HEK293 (cell line): ENCODE results near the gene SENP1.
A peak's percentile ranks its signal among the peaks of the same experiment; 100 is the strongest.

Experiments
- GLIS2 ChIP-seq: fragments of 450-650 bp; formaldehyde crosslinking; IDR thresholded peaks from 2 replicates; pipeline ENCODE4 v1.5.1; 2016; ENCODE audit warnings: missing biosample characterization, missing genetic modification characterization
- HOXA7 ChIP-seq: sonication (generic); formaldehyde crosslinking; IDR thresholded peaks from 2 replicates; pipeline ENCODE4 v1.8.1; 2022; ENCODE audit warnings: missing genetic modification reagents, borderline replicate concordance
- KLF1 ChIP-seq: fragments of 450-650 bp; formaldehyde crosslinking; IDR thresholded peaks from 2 replicates; pipeline ENCODE4 v1.5.1; 2016; ENCODE audit warnings: missing biosample characterization, missing genetic modification characterization
- KLF16 ChIP-seq: fragments of 450-650 bp; formaldehyde crosslinking; IDR thresholded peaks from 2 replicates; pipeline ENCODE4 v1.5.1; 2017; ENCODE audit warnings: missing biosample characterization, missing genetic modification characterization
- YY1 ChIP-seq: fragments of 450-650 bp; formaldehyde crosslinking; IDR thresholded peaks from 2 replicates; pipeline ENCODE4 v1.5.1; 2018; ENCODE audit warnings: missing biosample characterization, missing genetic modification characterization
- ZBTB20 ChIP-seq: fragments of 450-650 bp; formaldehyde crosslinking; IDR thresholded peaks from 2 replicates; pipeline ENCODE4 v1.5.1; 2016; ENCODE audit warnings: missing biosample characterization, missing genetic modification characterization
- ZNF10 ChIP-seq: fragments of 450-650 bp; formaldehyde crosslinking; IDR thresholded peaks from 2 replicates; pipeline ENCODE4 v1.5.1; 2017; ENCODE audit warnings: missing biosample characterization, missing genetic modification characterization
- ZNF146 ChIP-seq: fragments of 450-650 bp; formaldehyde crosslinking; IDR thresholded peaks from 2 replicates; pipeline ENCODE4 v1.5.1; 2016; ENCODE audit warnings: missing biosample characterization, missing genetic modification characterization
- ZNF16 ChIP-seq: fragments of 450-650 bp; formaldehyde crosslinking; IDR thresholded peaks from 2 replicates; pipeline ENCODE4 v1.5.1; 2016; ENCODE audit warnings: low read depth, missing biosample characterization, missing genetic modification characterization
- ZNF174 ChIP-seq: fragments of 450-650 bp; formaldehyde crosslinking; IDR thresholded peaks from 2 replicates; pipeline ENCODE4 v1.5.0; 2017; ENCODE audit warnings: missing biosample characterization, mild to moderate bottlenecking, missing genetic modification characterization
- ZNF202 ChIP-seq: fragments of 450-650 bp; formaldehyde crosslinking; IDR thresholded peaks from 2 replicates; pipeline ENCODE4 v1.5.1; 2016; ENCODE audit warnings: missing biosample characterization, missing genetic modification characterization, borderline replicate concordance
- ZNF214 ChIP-seq: fragments of 450-650 bp; formaldehyde crosslinking; IDR thresholded peaks from 2 replicates; pipeline ENCODE4 v1.5.1; 2017; ENCODE audit warnings: missing biosample characterization, mild to moderate bottlenecking, missing genetic modification characterization, borderline replicate concordance
- ZNF223 ChIP-seq: fragments of 450-650 bp; formaldehyde crosslinking; IDR thresholded peaks from 2 replicates; pipeline ENCODE4 v1.5.1; 2016; ENCODE audit warnings: missing biosample characterization, missing genetic modification characterization
- ZNF324 ChIP-seq: fragments of 450-650 bp; formaldehyde crosslinking; IDR thresholded peaks from 2 replicates; pipeline ENCODE4 v1.5.1; 2016; ENCODE audit warnings: missing biosample characterization, missing genetic modification characterization
- ZNF391 ChIP-seq: fragments of 450-650 bp; formaldehyde crosslinking; IDR thresholded peaks from 2 replicates; pipeline ENCODE4 v1.5.1; 2016; ENCODE audit warnings: low read depth, missing biosample characterization, missing genetic modification characterization, borderline replicate concordance
- ZNF544 ChIP-seq: fragments of 450-650 bp; formaldehyde crosslinking; IDR thresholded peaks from 2 replicates; pipeline ENCODE4 v1.5.0; 2017; ENCODE audit warnings: missing biosample characterization, missing genetic modification characterization
- ZNF76 ChIP-seq: fragments of 450-650 bp; formaldehyde crosslinking; IDR thresholded peaks from 2 replicates; pipeline ENCODE4; 2016; ENCODE audit warnings: low read depth, missing biosample characterization, missing genetic modification characterization, borderline replicate concordance
- ZXDB ChIP-seq: fragments of 450-650 bp; formaldehyde crosslinking; IDR thresholded peaks from 2 replicates; pipeline ENCODE4 v1.5.1; 2016; ENCODE audit warnings: missing biosample characterization, missing genetic modification characterization
- TF ChIP-seq, protein P1 (sequence below): fragments of 450-650 bp; formaldehyde crosslinking; IDR thresholded peaks from 2 replicates; pipeline ENCODE4 v1.5.1; 2016; ENCODE audit warnings: missing biosample characterization, missing genetic modification characterization
- TF ChIP-seq, protein P2 (sequence below): fragments of 450-650 bp; formaldehyde crosslinking; IDR thresholded peaks from 2 replicates; pipeline ENCODE4 v1.5.1; 2016; ENCODE audit warnings: missing biosample characterization, missing genetic modification characterization
- TF ChIP-seq, protein P3 (sequence below): fragments of 450-650 bp; formaldehyde crosslinking; IDR thresholded peaks from 2 replicates; pipeline ENCODE4 v1.5.1; 2016; ENCODE audit warnings: missing biosample characterization, missing genetic modification characterization, low read depth
- TF ChIP-seq, protein P4 (sequence below): fragments of 450-650 bp; formaldehyde crosslinking; IDR thresholded peaks from 2 replicates; pipeline ENCODE4 v1.5.1; 2016; ENCODE audit warnings: missing biosample characterization, missing genetic modification characterization

The SENP1 gene

DNA sequence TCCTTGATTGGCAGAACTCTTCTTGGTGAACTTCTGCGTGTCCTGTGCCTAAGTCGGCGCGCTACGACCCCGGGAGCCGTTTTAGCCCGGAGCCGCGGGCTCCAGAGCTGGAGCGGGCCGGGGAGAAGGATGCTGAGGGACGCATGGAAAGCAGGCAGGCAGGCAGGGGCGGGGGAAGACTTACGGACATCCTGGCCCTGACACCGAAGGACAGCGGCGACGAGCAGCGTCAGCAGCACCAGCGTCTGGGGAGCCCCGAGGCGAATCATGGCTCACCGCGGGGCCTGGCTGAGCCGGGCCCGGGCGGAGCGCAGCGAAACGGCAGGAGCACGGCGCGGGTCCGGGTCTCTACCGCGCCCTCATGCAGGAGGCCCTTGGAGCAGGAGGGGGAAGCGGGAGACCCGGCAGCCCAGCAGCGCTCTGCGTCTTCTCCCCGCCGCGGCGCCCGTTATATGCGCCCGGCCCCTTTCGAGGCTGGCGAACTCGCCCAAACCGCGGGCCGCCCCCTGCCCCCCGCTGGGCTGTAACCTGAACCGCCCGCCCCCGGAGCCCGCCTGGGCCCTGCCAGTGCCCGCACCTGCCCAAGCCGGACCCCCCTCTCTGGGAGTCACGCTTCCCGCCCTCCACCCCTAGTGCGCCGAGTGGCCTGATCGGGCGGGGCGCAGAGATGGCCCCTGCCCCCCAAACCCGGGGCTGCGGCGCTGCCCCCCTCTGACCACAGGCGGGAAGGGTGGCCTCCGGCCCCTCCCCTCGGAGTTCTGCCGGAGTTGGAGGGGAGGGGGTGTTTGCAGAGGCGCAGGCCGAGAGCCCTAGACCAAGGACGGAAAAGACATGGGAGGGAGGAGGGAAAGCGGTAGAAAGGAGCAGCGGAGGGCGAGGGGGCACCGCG lies 101.6 kb downstream of the SENP1 start, which contains the start of gene COL2A1 (continued):
- TF ChIP-seq ZNF544, result no peak
- TF ChIP-seq, protein P1, sequence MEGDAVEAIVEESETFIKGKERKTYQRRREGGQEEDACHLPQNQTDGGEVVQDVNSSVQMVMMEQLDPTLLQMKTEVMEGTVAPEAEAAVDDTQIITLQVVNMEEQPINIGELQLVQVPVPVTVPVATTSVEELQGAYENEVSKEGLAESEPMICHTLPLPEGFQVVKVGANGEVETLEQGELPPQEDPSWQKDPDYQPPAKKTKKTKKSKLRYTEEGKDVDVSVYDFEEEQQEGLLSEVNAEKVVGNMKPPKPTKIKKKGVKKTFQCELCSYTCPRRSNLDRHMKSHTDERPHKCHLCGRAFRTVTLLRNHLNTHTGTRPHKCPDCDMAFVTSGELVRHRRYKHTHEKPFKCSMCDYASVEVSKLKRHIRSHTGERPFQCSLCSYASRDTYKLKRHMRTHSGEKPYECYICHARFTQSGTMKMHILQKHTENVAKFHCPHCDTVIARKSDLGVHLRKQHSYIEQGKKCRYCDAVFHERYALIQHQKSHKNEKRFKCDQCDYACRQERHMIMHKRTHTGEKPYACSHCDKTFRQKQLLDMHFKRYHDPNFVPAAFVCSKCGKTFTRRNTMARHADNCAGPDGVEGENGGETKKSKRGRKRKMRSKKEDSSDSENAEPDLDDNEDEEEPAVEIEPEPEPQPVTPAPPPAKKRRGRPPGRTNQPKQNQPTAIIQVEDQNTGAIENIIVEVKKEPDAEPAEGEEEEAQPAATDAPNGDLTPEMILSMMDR (tag by site-specific recombination), result no peak
- TF ChIP-seq, protein P2, sequence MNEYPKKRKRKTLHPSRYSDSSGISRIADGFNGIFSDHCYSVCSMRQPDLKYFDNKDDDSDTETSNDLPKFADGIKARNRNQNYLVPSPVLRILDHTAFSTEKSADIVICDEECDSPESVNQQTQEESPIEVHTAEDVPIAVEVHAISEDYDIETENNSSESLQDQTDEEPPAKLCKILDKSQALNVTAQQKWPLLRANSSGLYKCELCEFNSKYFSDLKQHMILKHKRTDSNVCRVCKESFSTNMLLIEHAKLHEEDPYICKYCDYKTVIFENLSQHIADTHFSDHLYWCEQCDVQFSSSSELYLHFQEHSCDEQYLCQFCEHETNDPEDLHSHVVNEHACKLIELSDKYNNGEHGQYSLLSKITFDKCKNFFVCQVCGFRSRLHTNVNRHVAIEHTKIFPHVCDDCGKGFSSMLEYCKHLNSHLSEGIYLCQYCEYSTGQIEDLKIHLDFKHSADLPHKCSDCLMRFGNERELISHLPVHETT (tag by site-specific recombination), result no peak
- no peak for TF ChIP-seq ZNF16 (tag by site-specific recombination)
- no peak for TF ChIP-seq HOXA7
- no peak for TF ChIP-seq ZNF324 (tag by site-specific recombination)
- no peak for TF ChIP-seq ZNF214 (tag by site-specific recombination)
- TF ChIP-seq, protein P3, sequence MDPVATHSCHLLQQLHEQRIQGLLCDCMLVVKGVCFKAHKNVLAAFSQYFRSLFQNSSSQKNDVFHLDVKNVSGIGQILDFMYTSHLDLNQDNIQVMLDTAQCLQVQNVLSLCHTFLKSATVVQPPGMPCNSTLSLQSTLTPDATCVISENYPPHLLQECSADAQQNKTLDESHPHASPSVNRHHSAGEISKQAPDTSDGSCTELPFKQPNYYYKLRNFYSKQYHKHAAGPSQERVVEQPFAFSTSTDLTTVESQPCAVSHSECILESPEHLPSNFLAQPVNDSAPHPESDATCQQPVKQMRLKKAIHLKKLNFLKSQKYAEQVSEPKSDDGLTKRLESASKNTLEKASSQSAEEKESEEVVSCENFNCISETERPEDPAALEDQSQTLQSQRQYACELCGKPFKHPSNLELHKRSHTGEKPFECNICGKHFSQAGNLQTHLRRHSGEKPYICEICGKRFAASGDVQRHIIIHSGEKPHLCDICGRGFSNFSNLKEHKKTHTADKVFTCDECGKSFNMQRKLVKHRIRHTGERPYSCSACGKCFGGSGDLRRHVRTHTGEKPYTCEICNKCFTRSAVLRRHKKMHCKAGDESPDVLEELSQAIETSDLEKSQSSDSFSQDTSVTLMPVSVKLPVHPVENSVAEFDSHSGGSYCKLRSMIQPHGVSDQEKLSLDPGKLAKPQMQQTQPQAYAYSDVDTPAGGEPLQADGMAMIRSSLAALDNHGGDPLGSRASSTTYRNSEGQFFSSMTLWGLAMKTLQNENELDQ (tag by site-specific recombination), result no peak
- 0 out of 2 replicates have a peak, but pooled peaks have one; percentile 28 for TF ChIP-seq ZXDB (tag by site-specific recombination)
- TF ChIP-seq ZNF202 (tag by site-specific recombination), result no peak
- TF ChIP-seq YY1 (tag by site-specific recombination), result no peak
- TF ChIP-seq KLF1 (tag by site-specific recombination), result peak; percentile 39; the same call in 1 of the 2 replicates
- no peak for TF ChIP-seq ZNF76 (tag by site-specific recombination)
- TF ChIP-seq ZNF391, result no peak
- TF ChIP-seq ZNF174 (tag by site-specific recombination), result no peak
- TF ChIP-seq ZNF223 (tag by site-specific recombination), result 0 out of 2 replicates have a peak, but pooled peaks have one; percentile 60
- peak; percentile 70 for TF ChIP-seq GLIS2
- TF ChIP-seq ZBTB20 (tag by site-specific recombination), result peak; percentile 47; the same call in 1 of the 2 replicates
- no peak for TF ChIP-seq ZNF10 (tag by site-specific recombination)
- TF ChIP-seq ZNF146, result no peak
- no peak for TF ChIP-seq KLF16 (tag by site-specific recombination)
- TF ChIP-seq, protein P4, sequence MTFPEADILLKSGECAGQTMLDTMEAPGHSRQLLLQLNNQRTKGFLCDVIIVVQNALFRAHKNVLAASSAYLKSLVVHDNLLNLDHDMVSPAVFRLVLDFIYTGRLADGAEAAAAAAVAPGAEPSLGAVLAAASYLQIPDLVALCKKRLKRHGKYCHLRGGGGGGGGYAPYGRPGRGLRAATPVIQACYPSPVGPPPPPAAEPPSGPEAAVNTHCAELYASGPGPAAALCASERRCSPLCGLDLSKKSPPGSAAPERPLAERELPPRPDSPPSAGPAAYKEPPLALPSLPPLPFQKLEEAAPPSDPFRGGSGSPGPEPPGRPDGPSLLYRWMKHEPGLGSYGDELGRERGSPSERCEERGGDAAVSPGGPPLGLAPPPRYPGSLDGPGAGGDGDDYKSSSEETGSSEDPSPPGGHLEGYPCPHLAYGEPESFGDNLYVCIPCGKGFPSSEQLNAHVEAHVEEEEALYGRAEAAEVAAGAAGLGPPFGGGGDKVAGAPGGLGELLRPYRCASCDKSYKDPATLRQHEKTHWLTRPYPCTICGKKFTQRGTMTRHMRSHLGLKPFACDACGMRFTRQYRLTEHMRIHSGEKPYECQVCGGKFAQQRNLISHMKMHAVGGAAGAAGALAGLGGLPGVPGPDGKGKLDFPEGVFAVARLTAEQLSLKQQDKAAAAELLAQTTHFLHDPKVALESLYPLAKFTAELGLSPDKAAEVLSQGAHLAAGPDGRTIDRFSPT, result peak; percentile 61; the same call in 1 of the 2 replicates
